Measurements from ENCODE around the gene WWOX.
A peak's percentile ranks its signal among the peaks of the same experiment; 100 is the strongest.

WWOX gene

DNA sequence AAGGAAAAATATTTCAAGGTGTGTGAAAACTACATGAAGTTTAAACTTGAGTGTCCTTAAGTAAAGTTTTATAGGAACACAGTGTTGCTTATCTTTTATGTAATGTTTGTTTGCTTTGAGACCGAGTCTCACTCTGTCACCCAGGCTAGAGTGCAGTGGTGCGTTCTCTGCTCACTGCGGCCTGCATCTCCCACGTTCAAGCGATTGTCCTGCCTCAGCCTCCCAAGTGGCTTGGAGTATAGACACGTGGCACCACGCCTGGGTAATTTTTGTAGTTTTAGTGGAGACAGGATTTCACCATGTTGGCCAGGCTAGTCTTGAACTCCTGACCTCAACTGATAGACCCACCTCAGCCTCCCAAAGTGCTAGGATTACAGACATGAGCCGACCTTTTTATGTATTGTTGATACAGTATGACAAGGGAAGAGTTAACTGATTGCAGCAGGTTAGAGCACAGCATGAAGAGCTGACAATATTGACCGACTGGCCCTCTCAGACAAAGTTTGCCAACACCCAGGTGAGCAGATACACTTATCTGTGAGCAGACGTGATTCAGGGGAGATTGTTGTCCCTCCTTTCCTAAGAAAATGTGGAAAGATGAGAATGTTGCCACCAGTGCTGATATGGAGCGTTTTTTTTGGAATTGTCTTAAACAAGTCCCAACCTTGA lies 373.7 kb downstream of the WWOX start:
- TF ChIP-seq POLR2AphosphoS5 (IDR thresholded peaks at IDR 0.05; ENCODE audit: borderline replicate concordance, low read depth, low read length): no peak
- TF ChIP-seq EZH2 (IDR thresholded peaks at IDR 0.05): no peak
- no peak for TF ChIP-seq FOXP2 (optimal IDR thresholded peaks at IDR 0.05; ENCODE audit: control extremely low read depth, extremely low read length, insufficient read depth)
- Histone ChIP-seq H3K27ac (no peak overlapping the region), H3K9me3 (ENCODE audit: low read depth, low read length) (no peaks in the 10 kb centered on the region), H3K36me3 (ENCODE audit: insufficient read depth, low read length) (no peaks in the 10 kb centered on the region), H3K4me3 (no peak overlapping the region), H3K9ac (ENCODE audit: insufficient read length) (no peak overlapping the region)
- no peak for DNase-seq (ENCODE audit: low read depth, low spot score)

DNA sequence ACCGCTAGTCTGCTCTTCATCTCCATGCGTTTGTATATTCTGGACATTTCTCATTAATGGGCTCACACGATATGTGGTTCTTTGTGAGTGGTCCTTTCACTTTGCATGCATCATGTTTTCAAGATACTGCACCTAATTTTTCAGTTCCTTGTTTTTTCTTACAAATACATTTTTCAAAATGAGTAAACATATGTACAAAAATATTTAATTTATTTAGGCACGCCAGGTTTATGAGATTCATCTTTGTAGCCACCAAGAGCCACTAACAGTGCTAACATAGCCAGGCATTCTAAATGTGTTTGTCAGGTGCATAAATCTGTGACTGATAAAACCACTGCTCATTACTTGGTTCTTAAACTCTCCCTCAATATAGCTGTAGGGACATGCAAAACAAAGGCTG lies 375.3 kb downstream of the WWOX start:
- TF ChIP-seq FOXP2 (optimal IDR thresholded peaks at IDR 0.05; ENCODE audit: control extremely low read depth, extremely low read length, insufficient read depth) (no peak), EZH2 (IDR thresholded peaks at IDR 0.05) (no peak), POLR2AphosphoS5 (IDR thresholded peaks at IDR 0.05; ENCODE audit: borderline replicate concordance, low read depth, low read length) (no peak)
- H3K27ac ChIP-seq: no peak overlapping the region
- H3K9me3 ChIP-seq (ENCODE audit: low read depth, low read length): no peaks in the 10 kb centered on the region
- no peak overlapping the region for H3K4me3 ChIP-seq
- no peak overlapping the region for H3K9ac ChIP-seq (ENCODE audit: insufficient read length)
- no peaks in the 10 kb centered on the region for H3K36me3 ChIP-seq (ENCODE audit: insufficient read depth, low read length)
- DNase-seq (ENCODE audit: low read depth, low spot score): no peak

GRCh38 chr16:78476615-78477014 lies 377.2 kb downstream of the WWOX start:
- Histone ChIP-seq H3K36me3 (ENCODE audit: insufficient read depth, low read length) (no peaks in the 10 kb centered on the region), H3K9me3 (ENCODE audit: low read depth, low read length) (no peaks in the 10 kb centered on the region), H3K9ac (ENCODE audit: insufficient read length) (no peak overlapping the region), H3K4me3 (no peak overlapping the region), H3K27ac (no peak overlapping the region)
- no peak for DNase-seq (ENCODE audit: low read depth, low spot score)
- no peak for TF ChIP-seq FOXP2 (optimal IDR thresholded peaks at IDR 0.05; ENCODE audit: control extremely low read depth, extremely low read length, insufficient read depth)
- no peak for TF ChIP-seq POLR2AphosphoS5 (IDR thresholded peaks at IDR 0.05; ENCODE audit: borderline replicate concordance, low read depth, low read length)
- no peak for TF ChIP-seq EZH2 (IDR thresholded peaks at IDR 0.05)

DNA sequence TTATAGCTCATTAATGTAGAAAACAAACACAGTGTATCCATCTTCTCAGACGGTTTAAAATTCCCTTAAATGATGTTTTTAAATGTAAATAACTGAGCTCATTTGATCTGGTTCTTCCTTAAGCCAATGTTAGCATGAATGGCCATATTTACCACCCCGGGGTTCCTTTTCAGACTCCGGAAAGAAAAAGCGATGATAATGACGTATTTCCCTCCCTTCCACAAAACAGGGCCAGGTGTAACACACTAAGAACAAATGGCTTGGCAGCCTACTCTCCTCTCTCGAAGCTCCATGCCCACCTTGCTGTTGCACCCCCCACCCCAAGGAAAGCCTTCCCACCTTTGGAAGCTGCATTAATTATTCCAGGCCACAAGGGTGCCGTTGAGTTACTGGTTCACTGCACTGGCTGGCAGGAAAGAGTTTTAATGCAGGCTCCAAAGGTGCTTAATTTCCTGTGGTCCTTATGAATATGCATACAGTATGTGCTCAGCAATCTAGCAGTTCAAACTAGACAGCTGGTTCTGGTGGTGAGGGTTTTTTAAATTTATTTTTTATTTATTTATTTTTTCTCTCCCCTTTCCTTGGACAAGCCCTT lies 378.9 kb downstream of the WWOX start:
- no peak for DNase-seq (ENCODE audit: low read depth, low spot score)
- no peak overlapping the region for H3K27ac ChIP-seq
- no peaks in the 10 kb centered on the region for H3K36me3 ChIP-seq (ENCODE audit: insufficient read depth, low read length)
- no peak for TF ChIP-seq EZH2 (IDR thresholded peaks at IDR 0.05)
- 0 out of 2 replicates have a peak overlapping the region, but pooled peaks have one; percentile 31 for H3K4me3 ChIP-seq
- H3K9me3 ChIP-seq (ENCODE audit: low read depth, low read length): no peaks in the 10 kb centered on the region
- H3K9ac ChIP-seq (ENCODE audit: insufficient read length): no peak overlapping the region

DNA sequence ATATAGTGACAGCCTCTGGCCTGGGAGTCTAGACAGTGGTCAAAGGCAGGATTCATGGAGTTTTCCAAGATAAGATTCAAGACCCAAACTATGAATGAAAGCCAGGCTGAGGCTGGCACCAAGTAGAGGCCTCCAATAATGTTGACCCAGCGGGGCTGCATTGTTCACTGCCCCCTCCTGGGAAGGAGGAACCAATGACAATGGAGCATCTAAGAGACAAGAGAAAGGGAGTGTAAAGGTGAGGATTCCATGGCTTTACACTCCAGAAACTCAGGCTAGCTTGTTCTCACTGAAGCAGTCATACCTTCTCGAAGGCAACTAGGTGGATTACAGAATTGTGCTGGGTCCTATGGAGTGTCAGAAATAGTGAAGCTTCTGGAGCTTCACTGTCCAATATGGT lies 380.3 kb downstream of the WWOX start:
- TF ChIP-seq POLR2AphosphoS5 (IDR thresholded peaks at IDR 0.05; ENCODE audit: borderline replicate concordance, low read depth, low read length) (no peak), EZH2 (IDR thresholded peaks at IDR 0.05) (no peak), FOXP2 (optimal IDR thresholded peaks at IDR 0.05; ENCODE audit: control extremely low read depth, extremely low read length, insufficient read depth) (no peak)
- H3K9me3 ChIP-seq (ENCODE audit: low read depth, low read length): no peaks in the 10 kb centered on the region
- H3K27ac ChIP-seq: no peak overlapping the region
- no peak overlapping the region for H3K9ac ChIP-seq (ENCODE audit: insufficient read length)
- DNase-seq (ENCODE audit: low read depth, low spot score): no peak
- no peak overlapping the region for H3K4me3 ChIP-seq
- H3K36me3 ChIP-seq (ENCODE audit: insufficient read depth, low read length): no peaks in the 10 kb centered on the region

- no peak for DNase-seq (ENCODE audit: low read depth, low spot score)
- TF ChIP-seq FOXP2 (optimal IDR thresholded peaks at IDR 0.05; ENCODE audit: control extremely low read depth, extremely low read length, insufficient read depth): no peak
- TF ChIP-seq POLR2AphosphoS5 (IDR thresholded peaks at IDR 0.05; ENCODE audit: borderline replicate concordance, low read depth, low read length): no peak
- TF ChIP-seq EZH2 (IDR thresholded peaks at IDR 0.05): no peak
- Histone ChIP-seq H3K36me3 (ENCODE audit: insufficient read depth, low read length) (no peaks in the 10 kb centered on the region), H3K4me3 (no peak overlapping the region), H3K9ac (ENCODE audit: insufficient read length) (no peak overlapping the region), H3K9me3 (ENCODE audit: low read depth, low read length) (no peaks in the 10 kb centered on the region), H3K27ac (no peak overlapping the region)
Measured at GRCh38 chr16:78480588-78480987, 381.1 kb downstream of the WWOX start.

DNA sequence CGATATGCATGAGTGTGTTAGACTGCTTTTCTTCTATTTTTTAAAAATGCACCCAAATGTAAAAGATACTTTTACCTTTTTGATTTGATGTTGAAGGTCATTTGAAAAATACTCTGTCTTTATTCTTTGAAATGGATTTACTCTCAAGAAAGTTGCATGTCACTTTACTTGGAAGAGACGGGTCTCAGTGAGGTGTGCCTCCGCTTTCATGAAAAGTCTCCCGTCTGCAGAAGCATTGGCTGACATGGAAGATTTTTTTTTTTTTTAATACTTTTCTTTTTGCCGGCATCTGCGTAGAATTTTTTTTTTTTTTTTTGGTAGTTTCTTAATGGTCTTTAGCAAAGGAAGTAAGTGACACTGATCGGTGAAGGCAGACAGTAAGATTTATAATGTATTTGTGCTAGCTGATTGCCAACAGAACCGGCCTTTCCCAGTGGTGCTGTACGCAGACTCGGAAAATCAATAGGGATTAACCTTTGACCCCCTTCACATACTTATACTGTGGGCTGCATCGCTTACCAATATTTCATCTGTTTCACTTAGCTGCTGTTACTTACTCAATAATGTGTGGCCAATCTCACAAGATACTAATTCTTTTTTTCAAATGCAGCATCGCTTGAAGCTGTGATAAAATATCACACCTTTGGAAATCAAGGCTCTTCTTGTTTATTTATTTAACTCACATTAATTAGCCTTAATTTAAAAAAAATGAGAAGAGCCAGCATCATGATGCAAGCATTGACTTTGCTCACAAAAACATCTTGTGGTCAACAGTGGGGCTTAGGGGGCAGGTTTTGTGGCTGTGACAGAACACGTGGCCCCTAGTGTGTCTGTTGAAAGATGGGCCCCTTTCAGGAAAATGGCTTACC lies 383.9 kb downstream of the WWOX start:
- DNase-seq (ENCODE audit: low read depth, low spot score): no peak
- Histone ChIP-seq H3K36me3 (ENCODE audit: insufficient read depth, low read length) (no peaks in the 10 kb centered on the region), H3K27ac (no peak overlapping the region), H3K9me3 (ENCODE audit: low read depth, low read length) (no peaks in the 10 kb centered on the region), H3K9ac (ENCODE audit: insufficient read length) (no peak overlapping the region), H3K4me3 (no peak overlapping the region)
- TF ChIP-seq FOXP2 (optimal IDR thresholded peaks at IDR 0.05; ENCODE audit: control extremely low read depth, extremely low read length, insufficient read depth) (no peak), EZH2 (IDR thresholded peaks at IDR 0.05) (no peak), POLR2AphosphoS5 (IDR thresholded peaks at IDR 0.05; ENCODE audit: borderline replicate concordance, low read depth, low read length) (no peak)

DNA sequence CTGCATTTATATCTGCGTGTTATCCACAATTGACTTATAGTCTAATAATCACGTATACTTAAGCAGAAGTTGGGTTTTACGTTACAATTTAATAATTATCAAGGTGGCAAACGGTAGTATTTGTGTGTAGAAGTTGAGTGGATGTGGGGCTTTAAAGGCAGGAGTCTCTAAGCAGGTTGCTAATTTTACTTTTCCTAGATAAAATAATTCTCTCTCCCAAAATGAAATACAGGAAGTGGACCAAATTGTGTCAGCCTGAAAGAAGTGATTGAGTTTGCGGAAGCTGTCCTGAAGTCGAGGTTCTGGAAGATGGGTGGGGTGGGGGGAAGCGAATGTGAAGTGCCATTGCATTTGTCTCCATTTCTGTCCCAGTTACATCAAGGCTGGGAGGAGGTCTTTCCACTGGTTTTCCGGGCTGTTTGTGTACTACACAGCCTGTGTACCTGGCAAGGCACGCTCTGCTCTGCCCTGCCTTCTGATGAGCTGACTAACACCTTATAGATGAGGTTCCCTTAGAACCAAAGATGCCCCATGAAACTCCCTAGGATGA lies 385.1 kb downstream of the WWOX start:
- TF ChIP-seq EZH2 (IDR thresholded peaks at IDR 0.05) (no peak), FOXP2 (optimal IDR thresholded peaks at IDR 0.05; ENCODE audit: control extremely low read depth, extremely low read length, insufficient read depth) (no peak), POLR2AphosphoS5 (IDR thresholded peaks at IDR 0.05; ENCODE audit: borderline replicate concordance, low read depth, low read length) (no peak)
- DNase-seq (ENCODE audit: low read depth, low spot score): no peak
- Histone ChIP-seq H3K27ac (no peak overlapping the region), H3K9me3 (ENCODE audit: low read depth, low read length) (no peaks in the 10 kb centered on the region), H3K36me3 (ENCODE audit: insufficient read depth, low read length) (no peaks in the 10 kb centered on the region), H3K9ac (ENCODE audit: insufficient read length) (no peak overlapping the region), H3K4me3 (no peak overlapping the region)

Measured in SK-N-MC (cell line).